ENCODE results near the gene ZNF385B.

Gene ZNF385B

GRCh38 chr2:179840840-179841239, 20.6 kb downstream of the ZNF385B start:
- TF ChIP-seq ZNF274 (IDR thresholded peaks at IDR 0.05; ENCODE audit: low read depth, low read length): no peak
- H3K4me3 ChIP-seq (ENCODE audit: low read length): no peak overlapping the region

GRCh38 chr2:179837408-179837807, 24.0 kb downstream of the ZNF385B start:
- no peak for TF ChIP-seq ZNF274 (IDR thresholded peaks at IDR 0.05; ENCODE audit: low read depth, low read length)
- H3K4me3 ChIP-seq (ENCODE audit: low read length): no peak overlapping the region

GRCh38 chr2:179830043-179830787, 31.2 kb downstream of the ZNF385B start:
- no peak overlapping the region for H3K4me3 ChIP-seq (ENCODE audit: low read length)
- no peak for TF ChIP-seq ZNF274 (IDR thresholded peaks at IDR 0.05; ENCODE audit: low read depth, low read length)

GRCh38 chr2:179826297-179826696, 35.1 kb downstream of the ZNF385B start:
- no peak overlapping the region for H3K4me3 ChIP-seq (ENCODE audit: low read length)

GRCh38 chr2:179825494-179825893, 35.9 kb downstream of the ZNF385B start:
- H3K4me3 ChIP-seq (ENCODE audit: low read length): no peak overlapping the region
- TF ChIP-seq ZNF274 (IDR thresholded peaks at IDR 0.05; ENCODE audit: low read depth, low read length): no peak

More at GRCh38 chr2:179826297-179826696, 35.1 kb downstream of the ZNF385B start:
- no peak for TF ChIP-seq ZNF274 (IDR thresholded peaks at IDR 0.05; ENCODE audit: low read depth, low read length)

GRCh38 chr2:179824961-179825360, 36.5 kb downstream of the ZNF385B start:
- H3K4me3 ChIP-seq (ENCODE audit: low read length): no peak overlapping the region
- TF ChIP-seq ZNF274 (IDR thresholded peaks at IDR 0.05; ENCODE audit: low read depth, low read length): no peak

- no peak overlapping the region for H3K4me3 ChIP-seq (ENCODE audit: low read length)
- TF ChIP-seq ZNF274 (IDR thresholded peaks at IDR 0.05; ENCODE audit: low read depth, low read length): no peak
Measured at GRCh38 chr2:179822540-179822939, 38.9 kb downstream of the ZNF385B start.

- no peak overlapping the region for H3K4me3 ChIP-seq (ENCODE audit: low read length)
- TF ChIP-seq ZNF274 (IDR thresholded peaks at IDR 0.05; ENCODE audit: low read depth, low read length): no peak
Measured at GRCh38 chr2:179818546-179818945, 42.9 kb downstream of the ZNF385B start.

- no peak overlapping the region for H3K4me3 ChIP-seq (ENCODE audit: low read length)
- TF ChIP-seq ZNF274 (IDR thresholded peaks at IDR 0.05; ENCODE audit: low read depth, low read length): no peak
Measured at GRCh38 chr2:179817181-179817841, 44.1 kb downstream of the ZNF385B start.

- no peak overlapping the region for H3K4me3 ChIP-seq (ENCODE audit: low read length)
- TF ChIP-seq ZNF274 (IDR thresholded peaks at IDR 0.05; ENCODE audit: low read depth, low read length): no peak
Measured at GRCh38 chr2:179814050-179814449, 47.4 kb downstream of the ZNF385B start.

GRCh38 chr2:179812501-179812900, 48.9 kb downstream of the ZNF385B start:
- H3K4me3 ChIP-seq (ENCODE audit: low read length): no peak overlapping the region
- no peak for TF ChIP-seq ZNF274 (IDR thresholded peaks at IDR 0.05; ENCODE audit: low read depth, low read length)

- no peak for TF ChIP-seq ZNF274 (IDR thresholded peaks at IDR 0.05; ENCODE audit: low read depth, low read length)
- H3K4me3 ChIP-seq (ENCODE audit: low read length): no peak overlapping the region
Measured at GRCh38 chr2:179811042-179811441, 50.4 kb downstream of the ZNF385B start.

GRCh38 chr2:179809606-179810005, 51.8 kb downstream of the ZNF385B start:
- TF ChIP-seq ZNF274 (IDR thresholded peaks at IDR 0.05; ENCODE audit: low read depth, low read length): no peak
- no peak overlapping the region for H3K4me3 ChIP-seq (ENCODE audit: low read length)

- no peak for TF ChIP-seq ZNF274 (IDR thresholded peaks at IDR 0.05; ENCODE audit: low read depth, low read length)
- no peak overlapping the region for H3K4me3 ChIP-seq (ENCODE audit: low read length)
Measured at GRCh38 chr2:179805001-179805400, 56.4 kb downstream of the ZNF385B start.

- no peak overlapping the region for H3K4me3 ChIP-seq (ENCODE audit: low read length)
- no peak for TF ChIP-seq ZNF274 (IDR thresholded peaks at IDR 0.05; ENCODE audit: low read depth, low read length)
Measured at GRCh38 chr2:179804206-179804605, 57.2 kb downstream of the ZNF385B start.

All from GM08714 (cell line).